ENCODE data around the gene GALNT2. TPM values are rescaled to one million over a fixed set of nuclear protein-coding genes. Genes with fewer than 3 reads are reported as not detected.

GALNT2 gene
- total RNA-seq, 1 experiment from 2014 or later: 50.4 TPM

DNA sequence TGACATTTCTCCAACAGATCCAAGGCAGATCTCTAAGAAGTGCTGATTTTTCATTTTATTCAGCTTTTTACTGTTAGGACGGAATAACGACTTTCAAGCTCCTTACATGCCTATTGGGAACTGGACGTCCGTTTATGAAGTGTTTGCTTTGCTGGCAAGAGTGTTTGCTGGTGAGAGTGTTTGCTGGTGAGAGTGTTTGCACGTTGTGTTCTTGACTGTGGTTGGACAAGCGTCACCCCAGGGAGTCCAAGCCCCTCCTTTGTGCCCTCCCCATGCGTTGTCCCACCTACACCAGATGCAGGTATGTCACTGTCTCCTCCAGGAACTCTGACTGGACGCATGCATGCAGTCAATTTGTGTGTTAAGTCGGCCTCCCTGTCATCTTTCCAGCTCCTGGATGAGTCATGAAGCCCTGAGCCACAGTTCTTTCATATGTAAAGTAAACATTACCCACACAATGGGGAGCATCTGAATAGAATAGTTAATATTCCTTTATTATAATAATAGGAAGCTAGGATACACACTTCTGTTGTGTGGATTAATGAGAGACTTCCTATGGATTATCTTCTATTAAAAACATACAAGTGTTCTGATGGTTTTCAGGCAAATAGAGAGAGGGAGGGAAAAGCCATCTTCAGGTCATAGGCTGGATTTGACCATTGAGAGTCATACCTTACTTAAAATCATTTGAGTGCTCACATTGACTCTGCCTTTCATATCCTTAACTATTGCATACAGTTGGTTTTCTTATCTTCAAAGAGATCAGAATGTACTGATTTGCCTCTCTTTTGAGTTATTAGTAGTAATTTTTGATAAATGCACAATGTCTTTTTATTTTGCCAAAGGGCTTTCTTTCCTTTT, 119.2 kb downstream of the GALNT2 start:
- DNase-seq (ENCODE audit: low spot score): peak; percentile 68

DNA sequence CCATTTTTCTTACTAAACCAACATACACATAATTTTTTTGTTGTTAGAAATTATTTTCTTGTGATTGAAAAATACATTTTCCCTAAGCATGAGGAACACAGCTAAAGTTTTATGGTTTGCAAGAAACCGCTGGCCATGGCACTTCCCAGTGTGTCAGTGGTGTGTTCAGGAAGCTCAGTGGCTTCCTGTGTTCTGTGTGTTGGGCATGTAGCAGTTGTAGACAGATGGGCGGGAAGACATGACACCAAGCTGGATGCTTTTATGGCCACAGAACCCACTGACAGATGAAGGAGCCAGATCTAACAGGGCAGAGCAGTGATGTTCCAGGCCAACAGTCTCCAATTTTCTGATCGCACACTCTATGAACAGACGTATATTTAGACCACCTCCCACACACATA, 119.8 kb downstream of the GALNT2 start:
- DNase-seq (ENCODE audit: low spot score): no peak

DNA sequence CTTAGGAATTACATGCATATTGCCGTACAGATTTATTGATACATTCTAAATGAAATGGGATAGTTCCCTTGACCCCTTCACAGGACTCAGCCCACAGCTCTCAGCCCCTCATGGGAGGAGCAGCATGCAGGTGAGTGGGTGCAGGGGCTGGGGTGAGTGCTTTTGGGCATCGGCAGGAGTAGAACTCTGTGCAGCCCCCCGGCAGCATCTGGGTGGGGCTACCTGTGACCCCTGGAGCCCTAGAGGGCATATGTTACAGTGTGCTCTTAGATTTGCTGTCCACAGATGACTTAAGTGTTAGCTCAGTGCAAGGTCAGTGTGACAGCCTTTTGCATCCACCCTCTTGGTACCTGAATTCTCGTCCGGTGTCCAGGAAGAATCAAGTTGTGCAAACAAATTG, 120.3 kb downstream of the GALNT2 start:
- no peak for DNase-seq (ENCODE audit: low spot score)

DNA sequence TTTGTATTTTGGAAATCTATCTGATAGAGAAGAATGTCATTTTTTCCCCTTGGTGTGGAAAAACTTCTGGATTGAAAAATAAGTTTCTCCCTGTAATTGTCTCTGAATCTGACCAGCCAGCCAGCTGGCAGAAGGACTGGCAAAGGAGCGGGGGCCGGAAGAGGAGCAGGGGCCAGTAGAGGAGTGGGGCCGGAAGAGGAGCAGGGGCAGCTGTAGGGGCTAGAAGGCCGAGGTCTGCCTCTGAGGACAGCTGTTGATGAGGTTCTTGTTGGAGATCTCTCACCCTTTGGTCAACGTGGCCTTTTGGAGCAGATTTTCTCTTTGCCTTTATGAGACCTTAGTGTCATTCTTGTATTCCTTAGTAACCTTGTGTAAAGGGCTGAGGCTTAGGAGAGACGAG, 121.8 kb downstream of the GALNT2 start:
- no peak for DNase-seq (ENCODE audit: low spot score)

DNA sequence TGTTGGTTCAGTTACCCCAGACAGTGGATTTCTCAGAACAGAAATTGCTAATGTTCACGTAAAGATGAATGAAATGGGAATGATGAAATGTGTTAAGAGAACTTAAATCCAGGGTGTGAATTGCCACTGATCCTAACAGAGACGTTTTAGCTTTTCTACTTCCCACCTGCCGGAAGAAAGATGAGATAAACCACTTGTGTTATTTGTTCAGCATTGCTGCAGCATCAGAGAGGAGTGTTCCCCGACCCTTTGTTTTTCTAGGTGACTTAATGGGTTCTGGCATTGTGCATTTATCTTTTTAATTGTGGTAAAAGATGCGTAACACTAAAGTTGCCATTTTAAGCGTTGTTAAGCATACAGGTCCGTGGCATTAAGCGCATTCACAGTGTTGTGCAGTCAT, 122.3 kb downstream of the GALNT2 start:
- DNase-seq (ENCODE audit: low spot score): no peak

DNA sequence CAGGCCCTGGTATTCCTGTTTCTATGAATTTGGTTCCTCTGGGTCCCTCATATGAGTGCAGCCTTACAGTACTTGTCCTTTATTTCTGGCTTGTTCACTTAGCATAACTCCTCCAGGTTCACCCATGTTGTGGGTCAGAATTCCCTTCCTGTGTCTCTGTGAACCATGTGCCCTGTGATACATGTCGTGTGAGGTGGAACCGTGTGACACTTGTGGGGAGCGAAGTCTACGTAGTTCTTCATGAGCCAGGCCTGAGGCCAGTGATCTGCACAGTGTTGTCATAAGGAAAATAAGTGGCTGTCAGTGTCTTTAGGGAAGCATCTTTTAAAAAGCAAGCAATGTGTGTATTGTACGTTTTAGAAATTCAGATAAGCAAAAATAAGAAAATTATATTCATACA, 122.8 kb downstream of the GALNT2 start:
- no peak for DNase-seq (ENCODE audit: low spot score)

DNA sequence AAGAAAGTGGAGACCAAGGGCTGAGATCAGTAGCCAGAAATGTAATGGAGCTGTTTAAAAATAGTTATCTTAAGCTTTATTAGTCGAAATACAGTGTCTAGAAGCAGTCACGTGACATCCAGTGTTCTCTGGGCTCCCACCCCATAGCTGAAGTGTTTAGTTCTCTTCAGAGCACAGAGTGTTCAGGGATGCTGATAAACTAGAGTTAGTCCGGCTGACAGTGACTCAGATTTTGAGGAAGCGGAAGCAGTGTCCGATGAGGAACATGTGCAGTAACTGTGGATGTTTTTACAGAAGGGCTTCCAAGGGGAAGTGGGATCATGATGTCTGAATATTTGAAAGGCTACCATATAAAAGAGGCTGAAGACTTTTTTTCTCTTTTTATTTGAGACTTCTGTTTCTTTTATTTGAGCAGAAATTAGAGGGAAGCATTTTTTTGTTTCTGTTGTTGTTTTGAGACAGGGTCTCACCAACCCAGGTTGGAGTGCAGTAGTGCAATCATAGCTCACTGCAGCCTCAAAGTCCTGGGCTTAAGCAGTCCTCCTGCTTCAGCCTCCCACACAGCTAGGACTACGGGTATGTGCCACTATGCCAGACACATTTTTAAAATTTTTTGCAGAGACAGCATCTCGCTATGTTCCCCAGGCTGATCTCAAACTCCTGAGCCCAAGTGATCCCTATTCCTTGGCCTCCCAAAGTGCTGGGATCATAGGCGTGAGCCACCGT, 124.2 kb downstream of the GALNT2 start:
- no peak for DNase-seq (ENCODE audit: low spot score)

DNA sequence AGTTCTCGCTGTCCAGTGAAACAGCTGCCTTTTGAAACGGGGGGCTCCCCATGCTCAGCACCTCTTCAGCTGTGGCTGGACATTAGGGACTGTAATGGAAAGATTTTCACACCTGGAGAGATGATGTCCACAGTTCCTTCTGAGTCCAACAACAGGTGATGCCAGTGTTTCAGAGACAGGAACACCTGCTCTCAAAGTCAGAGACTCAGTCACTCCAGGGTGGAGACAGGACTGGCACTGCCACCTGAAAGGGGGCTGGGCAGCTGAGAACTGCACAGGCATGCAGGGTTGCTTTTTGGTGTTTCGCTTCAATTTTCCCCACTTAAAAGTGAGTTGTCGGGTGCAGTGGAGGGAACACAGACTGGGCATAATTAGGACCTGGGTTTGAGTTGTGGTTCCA, 124.8 kb downstream of the GALNT2 start:
- DNase-seq (ENCODE audit: low spot score): no peak

DNA sequence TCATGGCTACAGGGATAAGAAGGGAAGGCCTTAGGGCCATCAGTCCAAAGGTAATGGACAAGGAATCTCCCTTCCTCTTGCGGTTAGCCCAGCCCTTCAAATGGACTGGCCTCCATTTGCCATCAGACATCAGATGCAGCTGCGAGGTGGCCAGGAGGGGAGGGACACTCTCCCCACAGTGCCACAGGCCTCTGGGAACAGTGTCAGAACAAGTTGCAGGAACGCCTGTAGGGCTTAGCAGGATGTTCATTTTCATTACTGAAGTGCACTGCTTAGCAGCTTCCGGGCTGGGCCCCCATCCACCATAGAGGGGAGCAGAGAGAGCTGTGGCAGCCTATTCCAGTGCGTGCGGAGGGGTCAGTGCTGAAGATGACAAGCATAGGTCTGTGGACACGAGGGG, 127.5 kb downstream of the GALNT2 start:
- no peak for DNase-seq (ENCODE audit: low spot score)

DNA sequence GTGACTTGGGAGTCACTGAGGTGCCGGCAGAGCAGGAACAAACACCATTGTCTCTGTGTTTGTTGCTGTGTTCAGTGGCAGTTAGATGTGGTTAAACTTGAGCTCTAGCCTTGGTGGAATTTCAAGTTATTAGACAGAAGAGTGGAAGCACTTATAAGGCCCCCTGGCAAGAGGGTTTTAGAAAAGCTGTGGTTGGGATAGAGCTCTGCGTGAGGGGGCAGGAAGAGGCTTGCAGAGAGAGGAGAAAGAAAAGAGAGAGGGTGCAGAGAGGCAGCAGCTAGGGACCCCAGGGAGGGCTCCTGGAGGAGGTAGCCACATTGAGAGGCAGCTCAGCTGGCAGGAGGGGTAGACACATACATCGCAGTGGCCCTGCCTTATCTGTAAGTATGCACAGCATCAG, 128.2 kb downstream of the GALNT2 start:
- no peak for DNase-seq (ENCODE audit: low spot score)

DNA sequence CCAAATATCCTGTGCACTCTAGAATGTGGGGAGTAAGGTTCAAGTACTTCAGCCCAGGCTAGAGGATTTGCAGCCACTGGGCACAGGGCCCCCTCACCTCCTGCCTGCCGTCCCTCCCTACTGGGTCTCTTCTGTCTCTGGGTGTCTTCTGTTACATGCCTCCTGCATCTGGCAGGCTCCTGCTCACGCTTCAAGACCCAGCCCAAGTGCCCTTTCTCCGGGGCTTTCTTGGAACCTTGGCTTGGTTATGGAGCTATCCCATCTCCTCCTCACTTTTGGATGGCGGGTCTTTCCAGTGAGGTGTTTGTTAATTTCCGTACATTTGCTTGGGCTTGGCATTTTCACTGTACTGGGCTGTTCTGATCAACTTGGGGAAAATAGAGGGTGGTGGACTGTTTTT, 129.0 kb downstream of the GALNT2 start:
- DNase-seq (ENCODE audit: low spot score): no peak

DNA sequence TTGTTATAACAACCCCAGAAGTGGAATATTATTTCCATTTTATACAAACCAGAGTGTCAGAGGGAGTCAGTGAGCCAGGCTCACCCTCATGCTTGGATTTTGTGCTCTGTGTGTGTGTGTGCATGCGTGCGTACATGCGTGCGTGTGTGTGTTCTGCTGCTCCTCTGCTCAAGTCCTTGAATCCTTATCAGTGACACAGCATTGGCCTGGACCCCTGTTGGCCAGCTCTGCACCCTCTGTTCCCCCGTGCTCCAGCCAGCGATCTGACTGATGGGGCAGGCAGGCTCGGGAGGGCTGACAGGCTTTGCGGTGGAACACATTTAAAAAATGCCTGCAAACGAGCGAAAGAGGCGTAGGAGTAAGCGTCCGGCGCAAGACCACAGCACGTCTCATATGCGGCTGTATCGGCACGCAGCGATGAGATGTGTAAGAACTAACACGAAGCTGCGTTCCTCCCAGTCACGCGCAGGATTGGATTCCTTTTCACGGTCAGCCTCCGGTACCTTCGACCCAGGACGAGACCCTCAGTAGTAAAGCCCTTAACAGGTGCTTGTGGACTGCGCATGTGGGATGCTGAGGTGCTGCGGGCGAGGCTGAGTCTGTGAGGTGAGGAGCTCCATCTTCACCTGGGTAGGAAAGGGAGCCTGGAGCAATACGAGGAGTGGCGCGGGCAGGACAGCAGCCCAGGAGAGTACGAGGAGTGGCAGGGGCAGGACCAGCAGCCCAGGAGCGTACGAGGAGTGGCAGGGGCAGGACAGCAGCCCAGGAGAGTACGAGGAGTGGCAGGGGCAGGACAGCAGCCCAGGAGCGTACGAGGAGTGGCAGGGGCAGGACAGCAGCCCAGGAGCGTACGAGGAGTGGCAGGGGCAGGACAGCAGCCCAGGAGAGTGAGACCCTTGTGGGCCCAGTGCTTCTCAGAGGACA, 130.9 kb downstream of the GALNT2 start:
- no peak for DNase-seq (ENCODE audit: low spot score)

DNA sequence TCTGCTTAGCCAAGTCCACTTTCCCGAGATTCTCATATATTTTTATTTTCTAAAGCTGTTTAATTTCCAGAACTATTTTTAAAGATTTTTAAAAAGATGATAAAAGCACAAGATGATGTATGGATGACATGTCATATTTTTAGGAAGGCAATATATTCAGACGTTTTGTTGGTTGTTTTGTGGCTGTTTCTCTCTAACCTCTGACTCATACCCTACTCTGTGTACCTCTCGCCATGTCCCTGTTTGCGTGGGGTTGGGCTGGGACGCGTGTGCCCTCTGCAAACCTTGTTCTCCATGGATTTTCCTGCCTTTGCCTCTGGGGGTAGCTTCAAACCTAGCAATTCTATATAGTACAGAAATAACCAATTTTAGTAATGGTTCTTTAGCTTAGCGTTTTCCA, 132.0 kb downstream of the GALNT2 start:
- no peak for DNase-seq (ENCODE audit: low spot score)

DNA sequence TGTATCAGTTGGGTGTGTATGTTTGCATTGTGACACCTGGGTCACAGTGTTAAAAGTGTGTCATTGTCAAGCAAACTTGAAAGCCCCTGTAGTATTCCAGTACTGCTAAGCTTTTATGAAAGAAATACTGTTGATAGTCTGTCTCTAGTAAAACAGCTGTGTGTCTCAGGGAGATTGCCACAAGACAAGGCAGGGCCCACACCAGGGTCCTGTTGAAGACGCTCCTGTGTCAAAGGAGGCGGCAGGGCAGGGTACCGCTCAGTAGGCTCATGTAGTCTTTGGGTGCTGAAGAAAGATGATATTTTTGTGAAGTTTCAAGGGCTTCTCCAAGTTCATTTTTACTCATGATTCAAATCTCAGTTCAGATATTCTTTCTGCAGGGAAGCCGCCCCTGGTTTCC, 132.5 kb downstream of the GALNT2 start:
- no peak for DNase-seq (ENCODE audit: low spot score)

DNA sequence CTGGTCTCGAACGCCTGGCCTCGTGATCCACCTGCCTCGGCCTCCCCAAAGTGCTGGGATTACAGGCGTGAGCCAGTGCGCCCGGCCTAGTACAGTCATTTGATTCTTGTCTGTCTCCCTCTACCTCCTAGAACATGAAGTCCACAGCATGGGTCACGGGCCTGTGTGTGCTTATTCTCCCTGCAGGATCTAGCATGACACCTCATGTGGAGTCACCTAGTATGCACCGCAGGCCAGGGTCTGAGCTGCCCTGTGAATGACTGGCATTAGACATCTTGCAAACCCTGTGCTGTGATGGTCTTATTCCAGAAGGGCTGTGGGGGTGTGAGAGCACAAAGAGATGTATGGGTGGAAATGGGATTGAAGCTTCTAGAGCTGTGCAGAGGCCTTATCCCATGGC, 133.2 kb downstream of the GALNT2 start:
- DNase-seq (ENCODE audit: low spot score): no peak

DNA sequence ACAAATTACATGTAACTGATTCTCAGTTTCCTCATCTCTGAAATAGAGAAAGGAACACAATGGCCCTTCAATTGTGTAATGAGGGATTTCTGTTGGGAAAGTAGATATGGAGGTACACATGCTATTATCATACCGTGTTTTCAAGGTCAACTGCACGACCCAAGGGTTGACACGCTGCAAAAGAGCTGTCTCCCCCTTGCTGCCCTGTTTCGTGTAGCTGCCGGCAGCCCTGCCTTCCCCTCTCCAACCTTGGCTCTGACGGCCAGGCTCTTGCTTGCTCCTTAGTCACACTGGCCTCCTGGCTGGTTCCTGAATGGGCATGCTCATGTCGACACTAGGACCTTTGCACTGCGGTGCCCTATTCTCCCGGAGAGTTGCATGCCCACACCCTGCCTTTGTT, 134.4 kb downstream of the GALNT2 start:
- no peak for DNase-seq (ENCODE audit: low spot score)

DNA sequence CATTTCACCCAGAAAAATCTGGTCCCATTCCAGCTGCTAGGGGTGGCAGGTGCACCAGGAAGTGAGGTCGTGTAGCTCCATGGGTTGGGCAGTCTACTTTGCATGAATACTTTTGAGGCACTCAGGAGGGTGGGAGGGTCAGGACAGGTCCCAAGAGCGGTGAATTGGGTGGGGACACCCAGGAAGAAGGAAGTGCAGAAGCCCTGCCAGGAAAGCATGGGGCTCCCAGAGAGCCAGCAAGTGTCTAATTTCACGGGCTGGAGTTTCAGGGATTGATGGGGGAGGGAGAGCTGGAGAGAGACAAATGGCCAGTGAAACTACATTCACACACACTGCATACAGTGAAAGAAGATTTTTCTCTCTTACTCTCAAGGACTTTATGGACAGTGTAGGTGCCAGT, 137.8 kb downstream of the GALNT2 start:
- no peak for DNase-seq (ENCODE audit: low spot score)

DNA sequence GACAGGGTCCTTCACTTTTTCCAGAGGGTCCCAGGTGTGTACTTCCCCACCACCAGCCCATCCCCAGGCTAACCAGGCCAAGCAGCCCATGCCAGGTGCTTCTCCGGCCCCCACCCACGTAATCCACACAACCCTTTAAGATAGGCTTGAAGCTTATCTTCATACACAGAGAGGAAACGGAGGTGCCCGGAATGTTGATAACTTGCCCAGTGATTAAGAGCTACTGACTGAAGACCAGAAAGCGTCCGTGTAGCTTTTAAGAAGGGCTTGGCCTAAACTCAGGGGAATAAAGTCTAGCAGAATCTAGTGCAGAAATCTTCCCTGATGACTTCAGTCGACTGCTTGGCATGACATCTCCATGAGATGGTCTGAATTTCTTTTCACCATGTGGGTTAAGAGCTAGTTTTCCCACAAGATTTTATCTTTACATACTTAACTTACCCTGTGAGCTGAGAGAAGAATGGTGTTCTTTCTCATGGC, 138.7 kb downstream of the GALNT2 start:
- no peak for DNase-seq (ENCODE audit: low spot score)

DNA sequence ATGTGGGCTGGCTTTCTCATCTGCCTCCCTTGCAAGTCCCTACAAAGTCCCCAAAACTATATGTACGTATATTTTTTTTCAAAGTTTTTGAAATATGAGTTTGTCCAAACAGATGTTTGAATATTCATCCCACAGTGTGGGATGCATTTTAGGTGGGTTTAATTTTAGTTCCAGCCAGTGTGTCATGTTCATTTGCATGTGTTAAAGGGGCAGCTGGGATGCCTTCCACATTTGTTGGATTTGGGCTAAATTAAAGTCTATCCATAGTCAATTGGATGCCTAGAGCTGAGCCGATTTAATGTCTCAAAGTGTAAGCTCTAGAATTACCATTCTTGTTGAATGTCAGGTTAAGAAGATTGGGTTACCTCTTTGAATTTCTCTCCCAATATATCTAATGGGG, 139.2 kb downstream of the GALNT2 start:
- no peak for DNase-seq (ENCODE audit: low spot score)

DNA sequence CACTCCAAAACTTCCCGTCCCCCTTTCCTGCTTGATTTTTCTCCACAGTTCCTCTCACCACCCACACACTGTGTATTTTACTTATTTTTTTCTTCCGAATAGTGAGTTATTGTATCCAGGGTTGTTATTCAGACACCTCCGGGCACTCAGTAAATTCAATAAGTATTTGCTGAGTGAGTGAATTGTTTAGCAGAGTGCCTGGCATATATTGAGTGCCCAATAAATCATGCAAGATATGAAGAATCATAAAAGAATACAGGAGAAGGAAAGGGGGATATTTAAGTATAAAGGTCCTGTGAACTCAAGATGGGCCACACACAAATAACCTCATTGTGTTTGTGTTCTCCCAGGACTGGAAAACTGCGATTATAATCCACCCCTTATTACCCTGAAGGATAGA, 139.9 kb downstream of the GALNT2 start:
- DNase-seq (ENCODE audit: low spot score): no peak

DNA sequence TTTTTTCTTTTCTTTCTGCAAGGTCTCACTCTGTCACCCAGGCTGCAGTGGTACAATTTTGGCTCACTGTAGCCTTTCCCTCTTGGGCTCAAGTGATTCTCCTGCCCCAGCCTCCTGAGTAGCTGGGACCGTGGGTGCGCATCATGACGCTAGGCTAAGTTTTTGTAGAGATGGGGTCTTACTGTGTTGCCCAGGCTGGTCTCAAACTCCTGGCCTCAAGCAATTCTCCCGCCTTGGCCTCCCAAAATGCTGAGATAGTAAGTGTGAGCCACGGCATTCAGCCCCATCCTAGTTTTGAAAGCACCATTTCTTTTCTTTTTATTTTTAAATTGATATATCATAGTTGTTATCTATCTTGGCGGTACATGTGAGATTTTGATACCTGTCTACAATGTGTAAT, 140.6 kb downstream of the GALNT2 start:
- no peak for DNase-seq (ENCODE audit: low spot score)

DNA sequence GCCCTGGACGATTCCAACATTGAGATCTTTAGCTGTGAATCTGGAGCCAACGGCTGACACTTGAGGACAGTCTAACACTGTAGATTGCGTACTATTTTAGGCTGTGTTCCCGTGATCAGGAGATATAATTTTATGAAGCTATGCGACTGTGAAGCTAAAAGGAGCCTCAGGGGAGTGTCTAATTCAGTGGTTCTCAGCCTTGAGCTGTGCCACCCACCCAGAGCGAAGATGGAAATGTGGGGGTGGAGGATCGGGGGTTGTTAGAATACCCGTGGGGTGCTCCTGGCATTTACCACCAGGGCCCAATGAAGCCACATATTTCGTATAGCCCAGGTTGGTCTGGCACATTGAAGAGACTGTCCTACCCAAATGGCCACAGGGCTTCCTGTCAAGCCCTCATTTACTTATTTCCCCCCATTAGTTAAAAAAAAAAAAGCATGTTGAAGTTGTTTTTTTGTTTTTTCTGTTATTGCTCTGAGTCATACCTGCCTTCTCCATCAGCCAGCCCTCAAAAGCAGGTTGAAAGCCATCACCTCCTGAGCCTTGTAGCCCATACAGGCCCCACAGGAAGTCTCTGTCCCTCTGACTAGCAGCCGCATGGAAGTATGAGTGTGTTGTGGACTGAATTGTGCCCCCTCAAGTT, 141.7 kb downstream of the GALNT2 start:
- DNase-seq (ENCODE audit: low spot score): no peak
